ENCODE measurements around the gene CHD1L.
"Not testable (repeated sequence)": the region's sequence is repeated elsewhere in the genome, so short reads cannot be mapped to it uniquely, and the experiment has no call there.

CHD1L gene

GRCh38 chr1:147242449-147243227, at the start of gene CHD1L:
Gene CHD1L, plus strand, starts transcription at chr1:147242684. Its CDS starts 20 bp downstream, at chr1:147242704.
- DNase-seq = peak; percentile 98

GRCh38 chr1:147197324-147197723, 45.2 kb upstream of the CHD1L start:
- not testable (repeated sequence) for DNase-seq

DNA sequence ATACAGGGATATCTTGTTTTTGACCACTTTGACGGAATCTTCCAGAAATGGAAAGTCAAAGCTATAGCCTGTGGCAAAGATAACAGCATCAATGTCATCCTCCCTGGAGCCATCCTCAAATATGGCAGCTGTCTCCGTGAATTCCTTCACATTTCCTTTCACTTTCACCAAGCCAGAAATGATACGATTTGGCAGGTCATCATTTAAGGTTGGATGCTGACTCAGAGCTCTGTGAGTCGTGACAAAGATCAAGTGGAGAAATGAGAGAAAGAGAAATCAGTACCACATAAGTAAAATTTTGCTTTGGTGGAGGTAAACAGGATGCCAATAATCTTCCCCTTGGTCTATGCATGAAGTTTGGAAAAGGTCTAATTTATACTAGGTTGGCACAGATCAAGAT, 41.2 kb upstream of the CHD1L start:
- DNase-seq = no peak

DNA sequence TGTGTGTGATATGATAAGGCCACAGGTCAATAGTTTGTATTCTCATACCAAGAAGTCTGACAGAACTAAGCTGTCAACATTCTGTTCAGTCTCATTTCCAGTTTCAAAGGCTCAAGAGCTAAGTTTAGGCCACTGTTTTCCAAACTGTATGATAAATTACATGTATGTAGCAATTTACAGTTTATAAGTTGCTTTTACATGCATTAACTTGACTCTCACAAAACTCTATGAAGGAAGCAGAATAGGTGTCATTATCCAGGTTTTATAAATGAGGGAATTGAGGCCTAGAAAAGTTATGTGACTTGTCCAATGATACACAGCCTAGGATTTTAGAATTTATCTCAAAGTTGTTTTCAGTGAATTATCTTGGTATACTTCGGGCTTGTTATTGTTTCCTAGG, 40.7 kb upstream of the CHD1L start:
- no peak for DNase-seq

DNA sequence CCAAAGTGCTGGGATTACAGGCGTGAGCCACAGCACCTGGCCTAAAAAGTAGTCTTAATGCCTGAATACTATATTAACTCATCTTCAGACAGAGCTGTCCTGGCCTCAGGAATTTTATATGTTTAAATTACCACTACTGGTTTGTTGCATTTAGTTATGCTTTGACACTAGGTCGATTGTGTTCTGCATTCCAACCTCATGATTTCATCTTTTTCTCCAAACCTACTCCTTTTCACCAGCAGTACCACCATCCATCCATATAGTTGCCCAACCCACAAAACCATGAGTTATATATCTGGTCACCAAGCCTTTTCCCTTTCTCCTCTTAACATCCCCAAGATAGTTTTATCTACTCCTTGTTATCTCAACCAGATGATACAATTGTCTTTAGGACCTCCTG, 39.9 kb upstream of the CHD1L start:
- no peak for DNase-seq

GRCh38 chr1:147204080-147204479, 38.4 kb upstream of the CHD1L start:
- DNase-seq = no peak

- no peak for DNase-seq
Observed at GRCh38 chr1:147207192-147207591, 35.3 kb upstream of the CHD1L start.

GRCh38 chr1:147208619-147209018, 33.9 kb upstream of the CHD1L start:
- DNase-seq = no peak

DNA sequence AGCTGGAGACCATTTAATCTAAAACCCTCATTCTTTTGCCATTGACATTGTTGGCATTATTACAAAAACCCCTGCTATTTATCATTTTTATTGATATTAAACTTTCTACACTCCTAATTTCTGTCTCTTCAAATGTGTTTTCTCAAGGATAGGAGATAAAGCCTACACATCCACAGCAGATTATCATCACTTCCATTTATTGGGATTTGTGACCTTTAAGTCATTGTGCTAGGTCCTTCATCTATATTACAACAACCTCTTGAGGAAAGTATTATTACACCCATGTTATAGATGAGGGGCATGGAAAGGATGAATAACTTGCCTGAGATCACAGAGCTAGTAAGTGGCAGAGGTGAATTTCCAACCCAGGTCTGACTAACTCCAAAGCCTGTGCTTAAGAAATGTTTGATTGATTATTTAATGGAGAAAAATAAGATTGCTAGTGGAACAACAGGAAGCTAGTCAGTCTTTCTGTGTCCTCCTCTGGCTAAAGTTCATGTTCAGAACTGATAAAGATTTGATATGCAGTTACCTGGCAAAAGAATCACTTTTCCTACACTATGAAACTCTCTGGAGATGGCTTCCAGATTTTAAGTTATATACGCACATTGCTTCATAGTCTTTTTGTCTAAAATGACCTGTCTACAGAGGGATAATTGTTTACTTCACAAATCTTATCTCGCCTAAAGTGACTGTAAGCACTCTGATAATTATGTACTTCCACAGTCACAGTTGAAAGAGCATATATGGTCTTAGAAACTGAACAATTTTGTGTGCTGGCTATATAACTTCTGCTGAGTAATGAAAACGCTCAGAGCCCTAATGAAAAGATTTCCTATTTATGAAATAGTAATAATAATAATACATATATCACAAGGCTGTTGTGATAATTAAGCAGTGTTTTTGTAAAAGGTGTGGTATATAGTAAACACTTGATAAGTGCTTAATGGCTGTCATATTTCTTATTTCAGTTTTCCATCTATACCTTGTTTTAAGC, 32.4 kb upstream of the CHD1L start:
- DNase-seq = no peak

DNA sequence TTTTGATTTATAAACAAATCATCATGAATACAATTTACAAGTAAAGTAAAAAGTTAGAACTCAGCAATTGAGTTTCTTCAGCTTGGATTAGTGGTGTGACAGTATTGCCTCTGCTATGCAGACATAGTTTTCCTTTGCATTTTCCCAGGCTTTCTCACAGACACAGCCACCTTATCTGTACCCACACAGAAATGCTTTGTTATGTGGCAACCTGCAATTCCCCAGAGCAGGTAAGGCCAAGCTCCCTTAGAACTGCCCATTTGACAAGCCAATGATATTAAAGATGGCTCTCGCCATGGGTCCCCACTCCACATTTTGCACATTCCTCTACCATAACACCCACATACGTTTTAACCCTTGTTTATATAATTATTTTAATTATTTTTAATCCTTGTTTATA, 31.5 kb upstream of the CHD1L start:
- no peak for DNase-seq

DNA sequence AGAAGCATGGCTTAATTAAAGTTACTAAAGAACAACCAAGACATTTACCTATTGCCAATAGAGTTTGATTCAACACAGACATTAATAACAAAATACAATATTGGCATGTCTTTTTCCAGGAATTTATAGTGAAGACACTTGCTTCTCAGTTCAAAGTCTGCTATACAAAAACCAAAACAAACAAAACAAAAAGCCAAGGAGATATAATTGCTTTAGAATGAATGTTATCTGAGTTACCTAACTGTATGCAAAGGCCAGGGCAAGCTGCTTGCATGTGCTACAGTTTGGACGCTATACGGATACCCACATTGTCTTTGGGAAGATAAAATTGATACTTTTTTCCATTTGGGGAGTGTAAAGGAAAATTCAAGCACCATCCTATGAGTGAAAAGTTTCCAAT, 30.9 kb upstream of the CHD1L start:
- no peak for DNase-seq

DNA sequence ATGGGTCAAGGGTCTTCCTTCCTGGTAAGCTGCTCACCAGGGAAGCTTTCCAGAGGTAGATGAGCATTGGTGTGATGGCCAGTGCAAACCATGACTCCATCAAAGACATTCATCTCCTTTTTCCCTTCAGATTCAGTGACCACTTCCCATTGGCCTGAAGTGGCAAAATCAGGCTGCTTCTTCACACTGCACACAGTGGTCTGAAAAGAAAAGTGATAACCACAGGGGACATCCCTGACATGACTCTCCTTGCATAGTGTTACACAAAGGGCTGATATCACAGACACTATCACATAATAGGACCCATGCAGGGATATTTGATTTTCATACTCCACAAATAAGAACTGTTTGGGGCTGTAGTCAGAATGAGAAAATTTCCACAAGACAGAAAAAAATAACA, 29.2 kb upstream of the CHD1L start:
- DNase-seq = no peak

DNA sequence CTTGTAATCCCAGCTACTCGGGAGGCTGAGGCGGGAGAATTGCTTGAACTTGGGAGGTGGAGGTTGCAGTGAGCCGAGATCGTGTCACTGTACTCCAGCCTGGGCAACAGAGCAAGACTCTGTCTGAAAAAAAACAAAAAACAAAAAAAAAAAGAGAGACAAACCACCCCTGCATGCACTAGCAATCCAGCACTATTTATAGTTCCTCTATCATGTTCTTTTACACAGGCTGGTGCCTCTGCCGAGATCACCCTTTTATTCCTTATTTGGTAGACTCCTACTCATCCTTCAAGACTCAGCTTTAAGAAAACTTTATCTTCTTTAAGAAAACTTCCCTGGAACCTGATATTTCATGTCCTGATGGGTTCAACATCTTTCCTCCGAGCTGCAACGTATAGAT, 28.2 kb upstream of the CHD1L start:
- no peak for DNase-seq

DNA sequence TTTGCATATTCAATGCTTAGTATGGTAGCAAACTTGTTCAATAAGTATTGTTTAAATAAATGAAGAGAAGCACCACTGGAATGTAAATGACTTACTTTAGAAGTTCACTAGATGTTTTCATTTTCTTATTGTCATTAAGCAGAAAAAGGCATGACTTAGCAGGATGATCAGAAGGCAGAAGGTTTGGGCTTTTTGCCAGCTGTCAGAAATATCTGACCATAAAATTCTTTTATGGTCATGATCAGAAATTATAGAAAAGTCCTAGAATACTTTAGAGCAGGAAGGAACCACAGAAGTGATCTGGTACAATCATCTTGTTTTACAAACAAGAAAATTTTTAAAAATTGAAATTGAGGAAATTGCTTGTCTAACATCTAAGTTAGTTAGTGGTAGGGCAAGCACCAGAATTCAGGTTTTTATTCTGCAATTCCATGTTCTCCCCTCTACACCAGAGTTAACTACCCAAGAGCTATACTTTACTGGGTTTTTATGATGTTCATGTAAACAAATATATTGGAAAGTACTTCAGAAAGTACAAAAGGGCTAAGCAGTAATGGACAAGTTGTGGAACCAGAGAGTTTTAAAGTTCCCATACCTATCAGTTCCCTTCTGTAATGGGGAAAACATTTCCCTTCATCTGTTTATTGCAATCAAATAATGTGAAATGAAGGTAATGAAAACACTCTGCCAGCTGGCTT, 27.5 kb upstream of the CHD1L start:
- no peak for DNase-seq

DNA sequence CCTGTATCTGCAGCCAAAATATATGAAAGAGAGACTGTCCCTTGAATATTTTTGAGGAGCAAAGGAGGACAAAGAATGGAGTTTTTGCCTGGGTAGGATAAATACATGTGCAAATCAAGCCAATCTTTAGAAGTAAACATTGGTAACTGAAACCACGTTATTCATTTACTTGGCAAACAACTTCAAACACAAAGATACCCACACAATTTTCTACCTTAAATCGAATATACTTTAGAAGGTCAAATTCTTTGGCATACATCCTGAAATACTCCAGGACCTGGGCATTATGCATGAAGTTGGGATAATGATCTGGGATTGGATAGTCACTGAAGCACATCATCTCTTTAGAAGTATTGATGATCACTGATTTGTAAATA, 27.0 kb upstream of the CHD1L start:
- DNase-seq = no peak

GRCh38 chr1:147216124-147216523, 26.4 kb upstream of the CHD1L start:
- no peak for DNase-seq

DNA sequence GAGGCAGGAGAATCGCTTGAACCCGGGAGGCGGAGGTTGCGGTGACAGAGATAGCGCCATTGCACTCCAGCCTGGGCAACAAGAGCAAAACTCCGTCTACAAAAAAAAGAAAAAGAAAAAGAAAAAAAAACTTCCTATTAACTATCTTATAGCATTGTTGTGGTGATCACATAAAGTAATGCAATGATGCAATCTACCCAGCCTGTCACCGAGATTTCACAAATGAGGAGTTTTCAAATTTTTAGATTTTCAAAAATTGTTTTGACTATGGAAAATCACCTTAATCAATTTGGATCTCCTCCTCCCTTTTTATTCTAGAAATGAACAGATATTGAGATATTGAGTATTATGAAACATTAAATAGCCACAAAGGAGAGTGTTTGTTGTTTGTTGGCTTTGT, 25.3 kb upstream of the CHD1L start:
- no peak for DNase-seq

DNA sequence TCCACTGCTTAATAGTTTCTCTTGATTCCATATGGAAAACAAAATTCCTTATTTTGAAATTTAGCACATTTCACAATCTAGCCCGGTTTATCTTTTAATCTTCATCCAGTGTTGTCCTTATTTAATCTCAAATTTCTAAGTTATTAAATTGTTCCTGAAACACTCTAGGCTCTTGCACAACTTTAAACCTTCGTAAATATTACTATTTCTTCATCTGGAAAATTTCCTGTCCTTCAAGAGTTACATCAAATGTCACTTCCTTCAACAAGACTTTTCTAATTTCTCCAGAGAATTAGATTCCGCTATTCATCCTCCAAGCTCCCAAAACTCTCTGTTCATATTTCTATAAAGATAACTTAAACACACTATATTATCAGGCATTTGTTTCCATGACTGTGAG, 23.9 kb upstream of the CHD1L start:
- DNase-seq = no peak

DNA sequence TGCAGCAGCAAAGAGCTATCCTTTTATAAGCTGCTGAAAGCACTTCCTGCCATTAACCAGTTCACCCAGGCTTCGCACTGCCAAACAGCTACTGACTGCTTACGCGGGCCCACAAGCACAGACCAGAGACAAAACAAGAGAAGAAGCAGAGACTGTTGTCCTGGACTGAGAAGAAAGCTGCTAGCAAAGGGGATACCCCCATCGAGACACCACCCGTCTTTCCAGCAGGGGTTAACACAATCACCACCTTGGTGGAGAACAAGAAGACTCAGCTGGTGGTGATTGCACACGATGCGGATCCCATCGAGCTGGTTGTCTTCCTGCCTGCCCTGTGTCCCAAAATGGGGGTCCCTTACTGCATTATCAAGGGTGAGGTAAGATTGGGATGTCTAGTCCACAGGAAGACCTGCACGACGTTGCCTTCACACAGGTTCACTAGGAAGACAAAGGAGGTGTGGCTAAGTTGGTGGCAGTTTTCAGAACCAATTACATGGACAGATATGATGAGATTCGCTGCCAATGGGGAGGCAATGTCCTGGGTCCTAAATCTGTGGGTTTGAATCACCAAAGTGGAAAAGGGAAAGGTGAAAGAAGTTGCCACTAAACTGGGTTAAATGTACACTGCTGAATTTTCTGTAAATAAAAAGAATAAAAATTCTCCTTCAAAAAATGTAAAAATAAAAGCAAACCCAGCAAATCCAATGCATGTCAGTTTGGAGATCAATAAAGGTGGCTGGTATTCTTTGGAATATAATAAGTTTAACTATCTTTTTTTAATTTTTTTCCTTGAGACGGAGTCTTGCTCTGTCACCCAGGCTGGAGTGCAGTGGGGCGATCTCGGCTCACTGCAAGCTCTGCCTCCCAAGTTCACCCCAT, 18.5 kb upstream of the CHD1L start:
- no peak for DNase-seq

- DNase-seq = peak; percentile 88
Observed at GRCh38 chr1:147225193-147225730, 17.2 kb upstream of the CHD1L start, which contains the start of gene FMO5. Gene FMO5, minus strand, starts transcription at chr1:147225339. Its CDS starts 310 bp downstream, at chr1:147225029.

DNA sequence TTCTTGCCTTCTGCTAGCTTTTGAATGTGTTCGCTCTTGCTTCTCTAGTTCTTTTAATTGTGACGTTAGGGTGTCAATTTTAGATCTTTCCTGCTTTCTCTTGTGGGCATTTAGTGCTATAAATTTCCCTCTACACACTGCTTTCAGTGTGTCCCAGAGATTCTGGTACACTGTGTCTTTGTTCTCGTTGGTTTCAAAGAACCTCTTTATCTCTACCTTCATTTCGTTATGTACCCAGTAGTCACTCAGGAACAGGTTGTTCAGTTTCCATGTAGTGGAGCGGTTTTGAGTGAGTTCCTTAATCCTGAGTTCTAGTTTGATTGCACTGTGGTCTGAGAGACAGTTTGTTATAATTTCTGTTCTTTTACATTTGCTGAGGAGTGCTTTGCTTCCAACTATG, 11.5 kb upstream of the CHD1L start:
- DNase-seq = not testable (repeated sequence)

- DNase-seq = not testable (repeated sequence)
Observed at GRCh38 chr1:147233903-147234302, 8.6 kb upstream of the CHD1L start.
